Osteocyte (in vitro differentiated cells): Measurements from ENCODE around the gene WFDC6. TPM values are rescaled to one million over a fixed set of nuclear protein-coding genes. Genes with fewer than 3 reads are reported as not detected.

ENCODE experiments used
- DNase-seq: peaks from one replicate; pipeline ENCODE4 v3.0.0; 2021; ENCODE audit warnings: mixed read lengths; ENCODE audit not compliant: unreplicated experiment; ENCODE audit errors: extremely low spot score
- H3K27ac Mint-ChIP-seq: one replicate; pipeline ENCODE4 v1.8.0; 2021; ENCODE audit warnings: mild to moderate bottlenecking, mixed read lengths; ENCODE audit not compliant: unreplicated experiment
- H3K27me3 Mint-ChIP-seq: one replicate; pipeline ENCODE4 v1.8.0; 2021; ENCODE audit warnings: mixed read lengths; ENCODE audit not compliant: unreplicated experiment
- H3K36me3 Mint-ChIP-seq: one replicate; pipeline ENCODE4 v1.8.0; 2021; ENCODE audit warnings: mixed read lengths; ENCODE audit not compliant: unreplicated experiment
- H3K4me1 Mint-ChIP-seq: one replicate; pipeline ENCODE4 v1.8.0; 2021; ENCODE audit warnings: mixed read lengths; ENCODE audit not compliant: unreplicated experiment
- H3K4me3 Mint-ChIP-seq: one replicate; pipeline ENCODE4 v1.8.0; 2021; ENCODE audit warnings: mild to moderate bottlenecking, moderate library complexity, mixed read lengths; ENCODE audit not compliant: unreplicated experiment
- H3K9me3 Mint-ChIP-seq: one replicate; pipeline ENCODE4 v1.8.0; 2021; ENCODE audit warnings: mixed read lengths; ENCODE audit not compliant: unreplicated experiment
- total RNA-seq: library from RNA; stranded (reverse); gene quantifications from 2 replicates; pipeline ENCODE4 v1.2.1, GENCODE V29; 2021
- TF ChIP-seq, protein P1 (sequence below): fragments of 200-600 bp; sonication (generic); IDR thresholded peaks from 2 replicates; pipeline ENCODE4 v1.5.0; 2021; ENCODE audit warnings: antibody characterized with exemption, mild to moderate bottlenecking, moderate library complexity

Gene WFDC6
- total RNA-seq, 1 donor from 2014 or later: not detected

DNA sequence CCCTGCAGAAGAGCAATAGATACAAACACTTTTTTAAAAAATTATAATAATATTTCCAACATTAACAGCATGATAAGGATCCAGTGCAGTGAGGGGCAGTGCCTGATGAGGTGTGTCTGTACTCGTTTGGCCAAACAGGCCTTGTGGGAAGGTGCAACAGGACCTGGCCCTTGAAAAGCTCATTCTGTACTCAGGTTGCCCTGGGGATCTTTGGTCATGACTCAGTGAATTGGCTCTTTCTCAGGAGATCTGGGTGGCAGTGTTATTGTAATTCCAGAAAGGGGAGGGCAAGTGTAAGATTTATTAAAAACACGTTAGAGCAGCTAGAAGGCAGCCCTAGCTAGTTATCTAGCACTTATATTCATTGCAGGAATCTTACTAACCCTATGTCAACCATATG, 21.0 kb downstream of the WFDC6 start:
- H3K4me1 Mint-ChIP-seq: no peaks in the 10 kb centered on the region
- no peak overlapping the region for H3K4me3 Mint-ChIP-seq
- no peak for DNase-seq
- H3K36me3 Mint-ChIP-seq: no peaks in the 10 kb centered on the region
- H3K27ac Mint-ChIP-seq: no peak overlapping the region
- no peaks in the 10 kb centered on the region for H3K27me3 Mint-ChIP-seq
- TF ChIP-seq, protein P1, sequence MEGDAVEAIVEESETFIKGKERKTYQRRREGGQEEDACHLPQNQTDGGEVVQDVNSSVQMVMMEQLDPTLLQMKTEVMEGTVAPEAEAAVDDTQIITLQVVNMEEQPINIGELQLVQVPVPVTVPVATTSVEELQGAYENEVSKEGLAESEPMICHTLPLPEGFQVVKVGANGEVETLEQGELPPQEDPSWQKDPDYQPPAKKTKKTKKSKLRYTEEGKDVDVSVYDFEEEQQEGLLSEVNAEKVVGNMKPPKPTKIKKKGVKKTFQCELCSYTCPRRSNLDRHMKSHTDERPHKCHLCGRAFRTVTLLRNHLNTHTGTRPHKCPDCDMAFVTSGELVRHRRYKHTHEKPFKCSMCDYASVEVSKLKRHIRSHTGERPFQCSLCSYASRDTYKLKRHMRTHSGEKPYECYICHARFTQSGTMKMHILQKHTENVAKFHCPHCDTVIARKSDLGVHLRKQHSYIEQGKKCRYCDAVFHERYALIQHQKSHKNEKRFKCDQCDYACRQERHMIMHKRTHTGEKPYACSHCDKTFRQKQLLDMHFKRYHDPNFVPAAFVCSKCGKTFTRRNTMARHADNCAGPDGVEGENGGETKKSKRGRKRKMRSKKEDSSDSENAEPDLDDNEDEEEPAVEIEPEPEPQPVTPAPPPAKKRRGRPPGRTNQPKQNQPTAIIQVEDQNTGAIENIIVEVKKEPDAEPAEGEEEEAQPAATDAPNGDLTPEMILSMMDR: no peak
- H3K9me3 Mint-ChIP-seq: no peaks in the 10 kb centered on the region

DNA sequence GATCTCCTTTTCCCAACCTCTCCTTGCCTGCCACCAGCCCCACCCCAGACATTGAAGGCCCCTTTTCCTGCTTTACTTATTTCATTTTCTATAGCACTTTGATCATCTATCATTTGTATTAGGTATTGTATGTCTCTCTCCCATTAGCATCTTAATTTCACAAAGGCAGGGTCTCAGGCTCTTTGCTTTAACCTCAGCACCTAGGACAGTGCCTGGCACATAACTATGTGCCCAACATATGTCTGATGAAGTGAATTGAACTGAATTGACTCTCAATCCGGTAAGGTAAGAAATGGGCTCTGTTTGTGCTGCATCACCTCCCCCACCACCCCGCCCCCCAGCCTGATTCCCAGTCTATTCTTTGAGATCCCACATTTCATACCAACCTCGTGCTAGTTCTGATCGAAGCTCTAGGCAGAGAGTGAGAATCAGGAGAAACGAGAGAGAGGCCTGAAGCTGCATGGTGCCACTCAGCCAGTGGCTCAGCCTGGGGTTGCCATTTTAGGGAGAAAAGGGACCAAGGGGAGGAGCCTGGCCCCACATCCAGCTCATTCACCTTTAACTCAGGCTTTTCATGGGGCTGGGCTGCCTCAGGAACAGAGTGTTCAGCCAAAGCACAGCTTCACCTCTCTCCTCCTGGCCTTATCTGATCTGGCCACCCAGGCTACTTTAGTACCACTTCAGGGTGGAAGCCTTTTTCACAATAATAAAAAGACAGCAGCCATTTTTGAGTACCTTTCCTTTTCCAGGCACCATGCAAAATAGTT, 24.0 kb downstream of the WFDC6 start, which contains the start of gene SPINT3:
Gene SPINT3, minus strand, starts transcription at position 476 of the 767 bp plus-strand sequence. Its CDS starts 14 bp downstream, at position 462.
- no peak within 1 kb of the TSS for H3K4me3 Mint-ChIP-seq
- no peak within 1 kb of the TSS for H3K27ac Mint-ChIP-seq
- H3K4me1 Mint-ChIP-seq: no peaks in the 10 kb centered on the region
- H3K27me3 Mint-ChIP-seq: peaks cover 7% of the 10 kb centered on the region
- H3K9me3 Mint-ChIP-seq: no peaks in the 10 kb centered on the region
- TF ChIP-seq, protein P1: no peak
- no peak for DNase-seq
- H3K36me3 Mint-ChIP-seq: no peaks in the 10 kb centered on the region

DNA sequence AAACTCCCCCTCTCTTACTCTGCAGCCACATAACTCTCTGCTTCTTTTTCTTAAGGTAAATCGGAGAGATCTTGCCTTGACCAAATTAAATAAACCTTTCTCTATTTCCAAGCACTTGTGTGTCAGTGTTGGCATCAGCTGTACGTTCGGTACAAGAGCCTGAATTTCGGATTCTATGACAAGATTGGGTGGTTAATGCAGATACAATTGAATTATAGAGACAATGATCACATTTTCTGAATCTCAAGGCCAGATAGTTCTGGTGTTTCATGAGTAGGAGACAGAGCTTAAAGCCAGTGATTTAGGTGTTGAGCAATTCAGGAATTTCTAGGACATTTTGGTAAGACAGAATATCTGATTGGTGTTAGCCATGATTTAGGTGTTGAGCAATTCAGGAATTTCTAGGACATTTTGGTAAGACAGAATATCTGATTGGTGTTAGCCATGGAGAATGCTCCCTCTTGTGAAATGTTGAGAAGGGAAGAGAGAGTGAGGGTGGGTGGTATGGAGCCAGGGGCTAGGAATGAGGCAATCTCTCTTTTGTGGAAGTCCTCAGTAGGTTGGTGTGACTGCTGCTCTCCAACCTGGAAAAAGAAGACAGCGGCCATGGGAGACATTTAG, 28.9 kb downstream of the WFDC6 start:
- H3K36me3 Mint-ChIP-seq: no peaks in the 10 kb centered on the region
- TF ChIP-seq, protein P1: no peak
- no peaks in the 10 kb centered on the region for H3K9me3 Mint-ChIP-seq
- no peak overlapping the region for H3K27ac Mint-ChIP-seq
- no peak for DNase-seq
- no peak overlapping the region for H3K4me3 Mint-ChIP-seq
- no peaks in the 10 kb centered on the region for H3K4me1 Mint-ChIP-seq
- peaks cover 16% of the 10 kb centered on the region for H3K27me3 Mint-ChIP-seq

DNA sequence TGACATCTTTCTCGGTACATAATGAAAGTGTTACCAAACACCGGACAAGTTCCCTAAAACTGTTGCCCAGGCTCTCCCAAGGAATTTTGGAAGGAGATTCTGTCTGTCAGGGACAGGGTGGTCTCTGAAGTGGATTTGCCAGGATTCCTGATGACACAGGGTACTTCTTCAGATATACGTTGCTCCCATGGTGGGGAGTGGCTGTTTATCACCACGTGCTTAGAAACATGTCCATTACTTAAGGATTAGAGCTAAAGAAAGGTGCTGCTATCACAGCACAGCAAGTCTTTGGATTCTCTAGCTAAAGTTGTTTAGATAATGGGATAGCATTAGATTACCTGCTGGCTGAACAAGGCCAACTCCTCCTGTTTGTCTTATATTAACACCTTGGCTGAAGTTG, 30.2 kb downstream of the WFDC6 start:
- Mint-ChIP-seq H3K27ac (no peak overlapping the region), H3K9me3 (no peaks in the 10 kb centered on the region), H3K27me3 (peaks cover 20% of the 10 kb centered on the region), H3K4me3 (no peak overlapping the region), H3K4me1 (no peaks in the 10 kb centered on the region), H3K36me3 (no peaks in the 10 kb centered on the region)
- no peak for DNase-seq
- TF ChIP-seq, protein P1: no peak
